Measurements from ENCODE around the gene BAIAP2L2. TPM values are rescaled to one million over a fixed set of nuclear protein-coding genes. Genes with fewer than 3 reads are reported as not detected.

Gene BAIAP2L2
- total RNA-seq, 1 donor = 1.1 TPM

DNA sequence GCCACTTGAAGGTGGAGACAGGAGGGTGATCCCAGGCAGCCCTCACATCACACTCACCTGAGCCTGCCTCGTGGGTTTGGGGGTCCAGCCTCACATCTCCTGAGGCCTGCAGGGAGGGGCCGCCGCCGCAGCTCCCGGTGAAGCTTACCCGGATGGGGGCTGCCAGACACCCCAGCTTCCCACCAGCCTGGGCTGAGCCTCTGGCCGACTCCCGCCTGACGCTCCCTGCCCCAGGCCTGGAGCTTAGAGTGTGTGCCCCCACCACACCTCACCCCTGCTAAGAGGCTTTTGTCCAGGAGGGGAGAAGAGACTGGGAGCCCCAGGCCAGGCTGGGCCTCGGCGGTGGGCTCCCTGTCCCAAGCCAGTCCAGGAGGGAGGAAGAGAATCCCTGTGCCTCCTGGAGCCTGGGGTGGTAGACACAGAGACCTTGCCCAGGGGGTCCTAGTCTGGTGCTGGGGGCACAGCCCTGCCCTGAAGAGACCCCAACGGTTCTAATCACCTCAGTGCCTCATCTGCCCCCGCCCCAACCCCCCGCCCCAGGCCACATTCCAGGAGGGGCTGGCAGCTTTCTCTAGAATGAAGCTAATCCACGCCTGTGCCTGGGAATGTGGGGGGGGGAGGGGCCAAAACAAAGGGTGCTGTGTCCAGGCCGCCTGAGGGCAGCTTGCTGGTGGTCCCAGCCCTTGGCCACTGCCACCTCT, 26.4 kb downstream of the BAIAP2L2 start, which contains the start of gene SLC16A8:
Gene SLC16A8 (minus strand): TSS at position 254 of the 701 bp plus-strand sequence. CDS start 1,311 bp downstream, outside the sequence.
- TF ChIP-seq, protein P1, sequence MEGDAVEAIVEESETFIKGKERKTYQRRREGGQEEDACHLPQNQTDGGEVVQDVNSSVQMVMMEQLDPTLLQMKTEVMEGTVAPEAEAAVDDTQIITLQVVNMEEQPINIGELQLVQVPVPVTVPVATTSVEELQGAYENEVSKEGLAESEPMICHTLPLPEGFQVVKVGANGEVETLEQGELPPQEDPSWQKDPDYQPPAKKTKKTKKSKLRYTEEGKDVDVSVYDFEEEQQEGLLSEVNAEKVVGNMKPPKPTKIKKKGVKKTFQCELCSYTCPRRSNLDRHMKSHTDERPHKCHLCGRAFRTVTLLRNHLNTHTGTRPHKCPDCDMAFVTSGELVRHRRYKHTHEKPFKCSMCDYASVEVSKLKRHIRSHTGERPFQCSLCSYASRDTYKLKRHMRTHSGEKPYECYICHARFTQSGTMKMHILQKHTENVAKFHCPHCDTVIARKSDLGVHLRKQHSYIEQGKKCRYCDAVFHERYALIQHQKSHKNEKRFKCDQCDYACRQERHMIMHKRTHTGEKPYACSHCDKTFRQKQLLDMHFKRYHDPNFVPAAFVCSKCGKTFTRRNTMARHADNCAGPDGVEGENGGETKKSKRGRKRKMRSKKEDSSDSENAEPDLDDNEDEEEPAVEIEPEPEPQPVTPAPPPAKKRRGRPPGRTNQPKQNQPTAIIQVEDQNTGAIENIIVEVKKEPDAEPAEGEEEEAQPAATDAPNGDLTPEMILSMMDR (IDR thresholded peaks at IDR 0.05; ENCODE audit: extremely low read depth, low read depth, low read length) = no peak
- peaks cover 3% of the 10 kb centered on the region for H4K20me1 ChIP-seq (ENCODE audit: insufficient read depth, low read length)
- H2AFZ ChIP-seq (ENCODE audit: low read length) = no peak within 1 kb of the TSS
- no peaks in the 10 kb centered on the region for H3K9me3 ChIP-seq (ENCODE audit: low read depth, low read length)
- peak; percentile 75 for DNase-seq (ENCODE audit: insufficient read length, low spot score, missing footprints)
- no peak within 1 kb of the TSS for H3K4me2 ChIP-seq (ENCODE audit: insufficient read depth, low read length)
- peaks cover 4% of the 10 kb centered on the region for H3K4me1 ChIP-seq (ENCODE audit: insufficient read depth, low read length)
- peaks cover 19% of the 10 kb centered on the region for H3K27me3 ChIP-seq (ENCODE audit: insufficient read depth, low read length)
- no peak within 1 kb of the TSS for H3K4me3 ChIP-seq (ENCODE audit: insufficient read depth, low read length)
- no peaks in the 10 kb centered on the region for H3K36me3 ChIP-seq (ENCODE audit: insufficient read depth, low read length)
- no peak within 1 kb of the TSS for H3K27ac ChIP-seq (ENCODE audit: low read depth, low read length)
- no peaks in the 10 kb centered on the region for H3K79me2 ChIP-seq (ENCODE audit: insufficient read depth, low read length)

DNA sequence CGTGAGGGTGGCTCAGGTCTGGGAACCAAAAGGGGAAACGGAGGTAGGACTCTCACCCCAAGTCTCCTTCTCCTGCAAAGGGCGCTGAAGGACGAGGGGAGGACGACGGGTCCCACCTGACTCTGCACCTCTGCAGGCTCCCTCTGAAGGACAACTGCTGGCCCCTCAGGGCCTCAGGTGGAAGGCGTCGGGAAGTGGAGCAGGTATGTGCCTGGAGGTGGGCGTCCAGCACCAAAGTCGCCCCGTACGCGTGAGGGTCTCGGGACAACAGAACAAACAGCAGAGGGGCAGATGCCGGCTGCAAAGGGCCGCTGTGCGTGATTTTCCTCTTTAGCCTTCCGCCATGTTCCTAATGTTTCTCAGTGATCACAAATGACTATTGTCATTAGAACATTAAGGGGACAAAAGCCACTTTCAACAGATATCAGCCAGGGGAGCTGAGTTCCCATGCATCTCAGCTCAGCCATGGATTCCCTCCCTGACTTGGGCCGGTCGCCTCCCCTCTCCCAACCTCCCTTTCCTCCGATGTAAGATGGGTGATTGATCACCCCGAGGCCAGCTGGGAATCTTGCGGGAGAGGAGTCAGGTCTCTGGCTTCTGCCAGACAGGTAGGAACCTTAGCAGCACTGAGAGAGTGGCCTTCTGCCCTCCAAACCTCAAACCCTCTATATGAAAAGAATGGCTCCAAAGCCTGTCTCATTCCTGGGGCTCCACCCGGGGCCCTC, 27.3 kb downstream of the BAIAP2L2 start:
- no peaks in the 10 kb centered on the region for H3K79me2 ChIP-seq (ENCODE audit: insufficient read depth, low read length)
- peaks cover 3% of the 10 kb centered on the region for H4K20me1 ChIP-seq (ENCODE audit: insufficient read depth, low read length)
- peaks cover 19% of the 10 kb centered on the region for H3K27me3 ChIP-seq (ENCODE audit: insufficient read depth, low read length)
- H3K4me1 ChIP-seq (ENCODE audit: insufficient read depth, low read length) = no peaks in the 10 kb centered on the region
- no peaks in the 10 kb centered on the region for H3K9me3 ChIP-seq (ENCODE audit: low read depth, low read length)
- H3K4me3 ChIP-seq (ENCODE audit: insufficient read depth, low read length) = no peak overlapping the region
- TF ChIP-seq, protein P1 (IDR thresholded peaks at IDR 0.05; ENCODE audit: extremely low read depth, low read depth, low read length) = no peak
- no peak overlapping the region for H3K4me2 ChIP-seq (ENCODE audit: insufficient read depth, low read length)
- H3K36me3 ChIP-seq (ENCODE audit: insufficient read depth, low read length) = no peaks in the 10 kb centered on the region
- H2AFZ ChIP-seq (ENCODE audit: low read length) = no peak overlapping the region
- peak; percentile 83 for DNase-seq (ENCODE audit: insufficient read length, low spot score, missing footprints)
- no peak overlapping the region for H3K27ac ChIP-seq (ENCODE audit: low read depth, low read length)

DNA sequence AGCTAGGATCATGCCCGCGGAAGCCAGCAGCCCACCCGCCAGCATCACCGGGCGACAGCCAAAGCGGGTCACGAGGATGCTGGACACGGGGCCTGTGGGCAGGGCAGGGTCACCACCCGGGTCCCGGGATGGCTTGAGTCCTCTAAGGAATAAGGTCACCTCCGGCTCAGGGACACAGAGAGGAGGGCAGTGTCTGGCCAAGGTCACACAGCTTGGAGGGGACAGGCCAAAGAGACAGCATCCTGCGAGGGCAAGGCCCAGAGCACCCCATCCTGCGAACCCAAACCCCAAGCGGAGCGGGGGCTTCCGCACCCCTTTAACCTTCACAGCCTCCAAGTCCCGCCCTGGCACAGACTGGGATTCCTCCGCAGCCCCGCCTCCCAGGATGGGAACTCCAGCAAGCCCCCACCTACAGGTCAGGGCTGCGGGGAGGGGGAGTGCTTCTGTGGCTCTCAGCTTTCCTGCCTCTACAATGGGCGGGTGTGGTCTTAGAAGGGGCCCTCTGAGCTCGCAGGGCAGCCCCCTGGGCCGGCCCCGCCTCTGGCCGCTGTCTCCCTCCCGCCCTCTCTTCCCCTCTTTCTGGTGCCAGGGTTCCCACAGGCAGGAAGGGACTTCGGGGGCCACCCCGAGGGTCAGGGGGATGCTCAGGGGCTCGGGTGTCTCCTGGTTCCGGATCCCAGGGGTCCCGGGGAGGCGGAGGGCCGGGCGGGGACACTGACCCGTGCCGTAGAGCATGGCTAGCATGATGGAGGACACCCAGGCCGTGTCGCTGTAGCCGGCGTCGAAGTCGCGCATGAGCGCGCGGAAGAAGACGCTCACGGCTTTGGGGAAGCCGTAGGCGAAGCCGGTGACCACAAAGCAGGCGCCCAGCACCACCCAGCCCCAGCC, 28.3 kb downstream of the BAIAP2L2 start:
- Histone ChIP-seq H3K27ac (ENCODE audit: low read depth, low read length) (no peak overlapping the region), H3K4me3 (ENCODE audit: insufficient read depth, low read length) (no peak overlapping the region), H3K9me3 (ENCODE audit: low read depth, low read length) (no peaks in the 10 kb centered on the region), H2AFZ (ENCODE audit: low read length) (no peak overlapping the region), H3K4me2 (ENCODE audit: insufficient read depth, low read length) (peak overlapping the region; percentile 70), H3K4me1 (ENCODE audit: insufficient read depth, low read length) (no peaks in the 10 kb centered on the region), H3K79me2 (ENCODE audit: insufficient read depth, low read length) (no peaks in the 10 kb centered on the region), H3K36me3 (ENCODE audit: insufficient read depth, low read length) (no peaks in the 10 kb centered on the region), H3K27me3 (ENCODE audit: insufficient read depth, low read length) (peaks cover 19% of the 10 kb centered on the region), H4K20me1 (ENCODE audit: insufficient read depth, low read length) (peaks cover 3% of the 10 kb centered on the region)
- peak; percentile 77 for DNase-seq (ENCODE audit: insufficient read length, low spot score, missing footprints)
- TF ChIP-seq, protein P1 (IDR thresholded peaks at IDR 0.05; ENCODE audit: extremely low read depth, low read depth, low read length) = no peak
